HepG2 (cell line): Measurements from ENCODE around the gene FAM234B. TPM values are rescaled to one million over a fixed set of nuclear protein-coding genes. Genes with fewer than 3 reads are reported as not detected.

Experiments
- MAF1 ChIP-seq: sonication (generic); formaldehyde crosslinking; IDR thresholded peaks from 2 replicates; pipeline ENCODE4 v1.5.0; 2020; ENCODE audit warnings: missing genetic modification reagents, borderline replicate concordance
- NFATC3 ChIP-seq: sonication (generic); formaldehyde crosslinking; IDR thresholded peaks from 2 replicates; pipeline ENCODE4 v1.5.1; 2020; ENCODE audit warnings: mild to moderate bottlenecking, missing genetic modification reagents
- SETDB1 ChIP-seq: sonication (generic); formaldehyde crosslinking; IDR thresholded peaks from 2 replicates; pipeline ENCODE4 v1.5.1; 2020; ENCODE audit warnings: missing genetic modification reagents, mild to moderate bottlenecking, borderline replicate concordance
- TAF1 ChIP-seq: sonication (generic); formaldehyde crosslinking; IDR thresholded peaks from 2 replicates; pipeline ENCODE4 v1.4.0; 2020; ENCODE audit warnings: missing genetic modification reagents
- ZKSCAN5 ChIP-seq: sonication (generic); formaldehyde crosslinking; IDR thresholded peaks from 2 replicates; pipeline ENCODE4 v1.5.1; 2020; ENCODE audit warnings: mild to moderate bottlenecking, missing genetic modification reagents
- ZNF232 ChIP-seq: sonication (generic); formaldehyde crosslinking; IDR thresholded peaks from 2 replicates; pipeline ENCODE4 v1.4.0; 2020; ENCODE audit warnings: missing genetic modification reagents, borderline replicate concordance
- ZNF329 ChIP-seq: sonication (generic); formaldehyde crosslinking; IDR thresholded peaks from 2 replicates; pipeline ENCODE4 v1.9.0; 2021; ENCODE audit warnings: low read depth, mild to moderate bottlenecking, missing genetic modification reagents
- ZNF552 ChIP-seq: sonication (generic); formaldehyde crosslinking; IDR thresholded peaks from 2 replicates; pipeline ENCODE4 v1.9.0; 2022; ENCODE audit warnings: missing genetic modification reagents, mild to moderate bottlenecking, borderline replicate concordance
- ZNF609 ChIP-seq: sonication (generic); formaldehyde crosslinking; IDR thresholded peaks from 2 replicates; pipeline ENCODE4 v1.4.0; 2020; ENCODE audit warnings: mild to moderate bottlenecking, missing genetic modification reagents, borderline replicate concordance
- ZNF749 ChIP-seq: sonication (generic); formaldehyde crosslinking; IDR thresholded peaks from 2 replicates; pipeline ENCODE4 v1.8.0; 2022; ENCODE audit warnings: mild to moderate bottlenecking, missing genetic modification reagents, moderate library complexity, borderline replicate concordance
- ZNF770 ChIP-seq: sonication (generic); formaldehyde crosslinking; IDR thresholded peaks from 2 replicates; pipeline ENCODE4 v1.5.0; 2020; ENCODE audit warnings: mild to moderate bottlenecking, missing genetic modification reagents
- ZSCAN20 ChIP-seq: sonication (generic); formaldehyde crosslinking; IDR thresholded peaks from 2 replicates; pipeline ENCODE4 v1.4.0; 2020; ENCODE audit warnings: missing genetic modification reagents, mild to moderate bottlenecking, borderline replicate concordance
- polyA plus RNA-seq, 8 experiments: library from polyadenylated mRNA; depleted of rRNA in 3 of 8; stranded (reverse) in 7 of 8; unstranded in 1 of 8; fragments of >200 nt; fragmentation: Illumina TruSeq in 4 of 8; extraction: Trizol in 4 of 8; gene quantifications; 2 replicates each; pipeline versions ENCODE4 v1.2.1 to v1.2.3, GENCODE V29; 2011 to 2016; ENCODE audit warnings: low read depth in 4 of 8, missing spikeins in 1 of 8, mixed read lengths in 1 of 8; ENCODE audit not compliant: insufficient read depth in 1 of 8
- total RNA-seq, 5 experiments: library from RNA; depleted of rRNA; stranded (reverse); fragments of >200 nt; fragmentation: Illumina TruSeq; extraction: Trizol; gene quantifications; 2 replicates each; pipeline ENCODE4 v1.2.3, GENCODE V29; 2016; ENCODE audit warnings: low read depth in 1 of 5
- TF ChIP-seq, protein P1 (sequence below): sonication (generic); formaldehyde crosslinking; IDR thresholded peaks from 2 replicates; pipeline ENCODE4 v1.8.0; 2022; ENCODE audit warnings: mild to moderate bottlenecking, missing genetic modification reagents, moderate library complexity
- TF ChIP-seq, protein P2 (sequence below): sonication (generic); formaldehyde crosslinking; IDR thresholded peaks from 2 replicates; pipeline ENCODE4 v1.8.0; 2022; ENCODE audit warnings: mild to moderate bottlenecking, missing genetic modification reagents, borderline replicate concordance
- TF ChIP-seq, protein P3 (sequence below): sonication (generic); formaldehyde crosslinking; IDR thresholded peaks from 2 replicates; pipeline ENCODE4 v1.4.0; 2020; ENCODE audit warnings: low read depth, missing genetic modification reagents

FAM234B gene
- total and polyA plus RNA-seq, 2 of the 13 experiments (the other 11 are each of a cell fraction or from before 2014, with no cell fraction given), result 7.8 to 13.8 TPM

- TF ChIP-seq, protein P1, sequence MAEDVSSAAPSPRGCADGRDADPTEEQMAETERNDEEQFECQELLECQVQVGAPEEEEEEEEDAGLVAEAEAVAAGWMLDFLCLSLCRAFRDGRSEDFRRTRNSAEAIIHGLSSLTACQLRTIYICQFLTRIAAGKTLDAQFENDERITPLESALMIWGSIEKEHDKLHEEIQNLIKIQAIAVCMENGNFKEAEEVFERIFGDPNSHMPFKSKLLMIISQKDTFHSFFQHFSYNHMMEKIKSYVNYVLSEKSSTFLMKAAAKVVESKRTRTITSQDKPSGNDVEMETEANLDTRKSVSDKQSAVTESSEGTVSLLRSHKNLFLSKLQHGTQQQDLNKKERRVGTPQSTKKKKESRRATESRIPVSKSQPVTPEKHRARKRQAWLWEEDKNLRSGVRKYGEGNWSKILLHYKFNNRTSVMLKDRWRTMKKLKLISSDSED (CRISPR knock-in tag), result no peak
- TF ChIP-seq ZNF552 (CRISPR knock-in tag), result no peak
- TF ChIP-seq, protein P2, sequence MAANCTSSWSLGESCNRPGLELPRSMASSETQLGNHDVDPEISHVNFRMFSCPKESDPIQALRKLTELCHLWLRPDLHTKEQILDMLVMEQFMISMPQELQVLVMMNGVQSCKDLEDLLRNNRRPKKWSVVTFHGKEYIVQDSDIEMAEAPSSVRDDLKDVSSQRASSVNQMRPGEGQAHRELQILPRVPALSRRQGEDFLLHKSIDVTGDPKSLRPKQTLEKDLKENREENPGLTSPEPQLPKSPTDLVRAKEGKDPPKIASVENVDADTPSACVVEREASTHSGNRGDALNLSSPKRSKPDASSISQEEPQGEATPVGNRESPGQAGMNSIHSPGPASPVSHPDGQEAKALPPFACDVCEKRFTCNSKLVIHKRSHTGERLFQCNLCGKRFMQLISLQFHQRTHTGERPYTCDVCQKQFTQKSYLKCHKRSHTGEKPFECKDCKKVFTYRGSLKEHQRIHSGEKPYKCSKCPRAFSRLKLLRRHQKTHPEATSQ (CRISPR knock-in tag), result peak; percentile 62; the same call in 1 of the 2 replicates
- TF ChIP-seq SETDB1 (CRISPR knock-in tag), result no peak
- no peak for TF ChIP-seq ZSCAN20 (CRISPR knock-in tag)
- TF ChIP-seq ZKSCAN5 (CRISPR knock-in tag), result no peak
- TF ChIP-seq MAF1 (CRISPR knock-in tag), result no peak
- peak; percentile 87 for TF ChIP-seq ZNF609
- no peak for TF ChIP-seq ZNF232 (CRISPR knock-in tag)
- TF ChIP-seq ZNF749 (CRISPR knock-in tag), result no peak
- TF ChIP-seq, protein P3, sequence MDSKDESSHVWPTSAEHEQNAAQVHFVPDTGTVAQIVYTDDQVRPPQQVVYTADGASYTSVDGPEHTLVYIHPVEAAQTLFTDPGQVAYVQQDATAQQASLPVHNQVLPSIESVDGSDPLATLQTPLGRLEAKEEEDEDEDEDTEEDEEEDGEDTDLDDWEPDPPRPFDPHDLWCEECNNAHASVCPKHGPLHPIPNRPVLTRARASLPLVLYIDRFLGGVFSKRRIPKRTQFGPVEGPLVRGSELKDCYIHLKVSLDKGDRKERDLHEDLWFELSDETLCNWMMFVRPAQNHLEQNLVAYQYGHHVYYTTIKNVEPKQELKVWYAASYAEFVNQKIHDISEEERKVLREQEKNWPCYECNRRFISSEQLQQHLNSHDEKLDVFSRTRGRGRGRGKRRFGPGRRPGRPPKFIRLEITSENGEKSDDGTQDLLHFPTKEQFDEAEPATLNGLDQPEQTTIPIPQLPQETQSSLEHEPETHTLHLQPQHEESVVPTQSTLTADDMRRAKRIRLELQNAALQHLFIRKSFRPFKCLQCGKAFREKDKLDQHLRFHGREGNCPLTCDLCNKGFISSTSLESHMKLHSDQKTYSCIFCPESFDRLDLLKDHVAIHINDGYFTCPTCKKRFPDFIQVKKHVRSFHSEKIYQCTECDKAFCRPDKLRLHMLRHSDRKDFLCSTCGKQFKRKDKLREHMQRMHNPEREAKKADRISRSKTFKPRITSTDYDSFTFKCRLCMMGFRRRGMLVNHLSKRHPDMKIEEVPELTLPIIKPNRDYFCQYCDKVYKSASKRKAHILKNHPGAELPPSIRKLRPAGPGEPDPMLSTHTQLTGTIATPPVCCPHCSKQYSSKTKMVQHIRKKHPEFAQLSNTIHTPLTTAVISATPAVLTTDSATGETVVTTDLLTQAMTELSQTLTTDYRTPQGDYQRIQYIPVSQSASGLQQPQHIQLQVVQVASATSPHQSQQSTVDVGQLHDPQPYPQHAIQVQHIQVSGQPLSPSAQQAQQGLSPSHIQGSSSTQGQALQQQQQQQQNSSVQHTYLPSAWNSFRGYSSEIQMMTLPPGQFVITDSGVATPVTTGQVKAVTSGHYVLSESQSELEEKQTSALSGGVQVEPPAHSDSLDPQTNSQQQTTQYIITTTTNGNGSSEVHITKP (CRISPR knock-in tag), result peak; percentile 66
- no peak for TF ChIP-seq ZNF329 (CRISPR knock-in tag)
- no peak for TF ChIP-seq NFATC3 (CRISPR knock-in tag)
- no peak for TF ChIP-seq TAF1 (CRISPR knock-in tag)
- no peak for TF ChIP-seq ZNF770 (CRISPR knock-in tag)
Measured at GRCh38 chr12:13079440-13079906, 35.3 kb downstream of the FAM234B start (continued).
